Stimulated activated CD4-positive, alpha-beta T cell treated with anti-CD3 and anti-CD28 coated beads, Interleukin-12 subunit alpha, Interleukin-12 subunit beta, amount 100 ng/mL, for 4 hours (primary cell): Measurements from ENCODE around the gene HADHB.
"Not testable (repeated sequence)": the region's sequence is repeated elsewhere in the genome, so short reads cannot be mapped to it uniquely, and the experiment has no call there.

Experiments
- DNase-seq: peaks from one replicate; pipeline ENCODE4 v3.0.0-alpha.2; 2020

The HADHB gene

DNA sequence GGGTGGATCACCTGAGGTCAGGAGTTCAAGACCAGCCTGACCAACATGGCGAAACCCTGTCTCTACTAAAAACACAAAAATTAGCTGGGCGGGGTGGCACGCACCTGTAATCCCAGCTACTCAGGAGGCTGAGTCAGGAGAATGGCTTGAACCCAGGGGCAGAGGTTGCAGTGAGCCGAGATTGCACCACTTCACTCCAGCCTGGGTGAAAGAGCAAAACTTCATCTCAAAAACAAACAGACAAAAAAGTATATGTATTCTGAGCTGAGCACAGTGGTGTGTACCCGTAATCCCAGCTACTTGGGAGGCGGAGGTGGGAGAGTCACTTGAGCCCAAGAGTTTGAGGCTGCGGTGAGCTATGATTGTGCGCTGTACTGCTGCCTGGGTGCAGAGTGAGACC, 86.6 kb downstream of the HADHB start:
- DNase-seq: not testable (repeated sequence)

DNA sequence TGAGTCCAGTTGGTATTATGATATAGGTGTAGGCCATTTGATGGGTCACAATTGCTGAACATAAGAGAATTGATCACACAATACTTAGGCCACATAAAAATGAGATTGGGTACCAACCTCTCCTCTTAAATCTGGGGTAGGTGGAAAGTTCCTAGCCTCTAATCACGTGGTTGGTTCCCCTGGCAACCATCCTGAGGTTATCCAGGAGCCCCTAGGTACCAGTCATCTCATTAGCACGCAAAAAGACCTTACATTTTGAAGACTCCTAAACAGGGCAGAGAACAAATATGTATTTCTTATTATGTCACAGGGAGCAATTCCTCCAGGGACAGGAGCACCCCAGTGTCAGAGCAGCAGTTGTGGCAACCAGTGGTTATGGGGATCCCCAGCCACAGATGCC, 88.6 kb downstream of the HADHB start:
- DNase-seq: no peak

DNA sequence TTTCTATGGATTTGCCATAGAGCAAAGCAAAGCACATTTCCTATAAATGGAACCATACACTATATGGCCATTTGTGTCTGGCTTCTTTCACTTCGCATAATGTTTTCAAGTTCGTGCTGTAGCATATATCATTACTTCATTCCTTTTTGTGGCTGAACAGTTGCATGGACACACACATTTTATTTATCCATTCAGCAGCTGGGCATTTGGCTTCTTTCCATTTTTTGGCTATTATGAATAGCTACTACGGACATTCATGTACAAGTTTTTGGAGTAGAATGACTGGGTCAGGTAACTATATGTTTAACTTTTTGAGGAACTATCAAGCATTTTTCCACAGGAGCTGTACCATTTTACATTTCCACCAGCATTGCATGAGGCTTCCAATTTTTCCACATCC, 90.5 kb downstream of the HADHB start:
- DNase-seq: no peak

DNA sequence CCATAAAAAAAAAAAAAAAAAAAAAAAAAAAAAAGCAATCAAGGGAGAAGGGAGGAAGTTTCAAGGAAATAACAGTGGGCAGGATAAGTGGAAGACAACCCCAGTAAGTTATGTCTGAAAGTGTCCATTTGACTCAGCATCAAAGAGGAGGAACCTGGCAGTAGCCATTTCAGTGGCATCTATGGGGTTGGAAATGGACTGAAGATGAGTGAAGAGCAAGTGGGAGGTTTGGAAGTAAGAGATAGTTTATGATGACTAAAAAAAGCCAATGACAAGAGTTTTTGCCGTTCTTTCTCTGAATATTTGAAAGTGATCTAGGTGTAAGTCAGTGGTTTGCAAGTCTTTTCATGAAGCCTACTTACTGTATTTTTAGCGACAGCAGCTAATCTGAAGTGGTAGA, 92.0 kb downstream of the HADHB start:
- no peak for DNase-seq

DNA sequence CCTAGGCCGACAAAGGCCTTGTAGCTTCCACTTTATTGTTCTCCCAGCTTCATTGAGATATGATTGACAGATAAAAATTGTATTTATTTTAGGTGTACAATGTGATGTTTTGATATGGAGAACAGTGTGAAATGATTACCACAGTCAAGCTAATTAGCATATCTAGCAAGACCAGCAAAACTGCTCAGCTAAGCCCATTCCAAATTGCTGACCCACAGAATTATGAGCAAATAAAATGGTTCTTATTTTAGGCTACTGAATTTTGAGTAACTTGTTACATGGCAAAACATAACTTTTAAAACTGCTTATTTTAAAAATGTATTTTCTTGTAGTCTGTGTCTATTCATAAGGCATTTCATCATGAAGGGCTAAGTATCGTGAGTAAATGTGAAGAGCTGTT, 92.6 kb downstream of the HADHB start:
- no peak for DNase-seq
